ENCODE results near the gene AP1G1. TPM values are rescaled to one million over a fixed set of nuclear protein-coding genes. Genes with fewer than 3 reads are reported as not detected.

AP1G1 gene
- total and polyA plus RNA-seq, 2 of the 4 experiments (the other 2 are of a cell fraction), result 48.3 to 86.7 TPM

DNA sequence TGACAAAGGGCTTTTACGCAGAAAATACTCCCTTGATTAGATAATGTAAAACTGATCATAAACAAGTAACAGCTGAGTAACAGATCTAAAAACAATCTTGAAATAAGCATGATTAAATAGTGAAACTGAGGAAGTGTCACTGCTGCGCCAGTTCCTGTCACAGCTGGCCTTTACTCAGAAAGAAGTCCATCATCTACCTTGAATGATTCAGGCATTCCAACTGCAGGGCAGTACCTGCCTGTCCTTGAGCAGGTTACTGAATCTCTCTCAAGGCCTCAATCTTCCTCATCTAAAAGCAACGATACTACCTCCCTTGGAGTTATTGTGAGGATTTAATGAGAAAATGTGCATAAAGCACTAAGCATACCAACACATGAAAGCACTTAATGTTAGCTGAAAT, 96.8 kb downstream of the AP1G1 start:
- H3K18ac ChIP-seq (ENCODE audit: low read depth, low read length), result no peak overlapping the region
- ATAC-seq (ENCODE audit: low read depth) (no peak), DNase-seq (no peak)
- H2BK15ac ChIP-seq (ENCODE audit: low read depth, low read length), result no peak overlapping the region
- H2AFZ ChIP-seq (replicated peaks; ENCODE audit: low read length, poor library complexity), result no peak overlapping the region
- no peak overlapping the region for H3K9ac ChIP-seq (ENCODE audit: low read depth, low read length)
- H2BK120ac ChIP-seq (ENCODE audit: low read depth, low read length), result no peak overlapping the region
- dilution Hi-C loops (cut with HindIII; ENCODE audit: low sequenced_read_pairs, unreplicated experiment), result no loop called here
- H3K27ac ChIP-seq (ENCODE audit: insufficient read depth, low read length), result no peak overlapping the region
- H4K20me1 ChIP-seq (ENCODE audit: insufficient read depth, low read length), result peaks cover 10% of the 10 kb centered on the region; the same call in 1 of the 2 replicates
- no peaks in the 10 kb centered on the region for H3K27me3 ChIP-seq (ENCODE audit: control insufficient read depth, insufficient read depth, low read length)
- no peak overlapping the region for H2AK5ac ChIP-seq (ENCODE audit: low read depth, low read length)
- BruUV-seq (replicated peaks), result no TSS peak
- H3K4me3 ChIP-seq (ENCODE audit: insufficient read depth, low read depth, low read length), result no peak overlapping the region
- H3K14ac ChIP-seq (replicated peaks; ENCODE audit: low read depth, low read length), result no peak overlapping the region
- H3K56ac ChIP-seq (ENCODE audit: extremely low read depth, insufficient read depth, low read length), result no peak overlapping the region
- H4K91ac ChIP-seq (ENCODE audit: insufficient read depth, low read depth, low read length), result no peak overlapping the region
- H3K4ac ChIP-seq (ENCODE audit: low read depth, low read length), result no peak overlapping the region
- no peak overlapping the region for H4K8ac ChIP-seq (ENCODE audit: low read depth in 2 of 2, low read length in 2 of 2)
- H3K23ac ChIP-seq (ENCODE audit: low read depth, low read length), result no peak overlapping the region
- peaks cover 2% of the 10 kb centered on the region; the same call in 1 of the 2 replicates for H3K9me1 ChIP-seq (ENCODE audit: insufficient read depth, low read length)
- peaks cover 8% of the 10 kb centered on the region for H3K36me3 ChIP-seq (ENCODE audit: control insufficient read depth, insufficient read depth, low read length)
- H4K5ac ChIP-seq (ENCODE audit: low read depth, low read length), result no peak overlapping the region
- no peak overlapping the region for H2AK9ac ChIP-seq (replicated peaks; ENCODE audit: low read depth, low read length, poor library complexity)
- H3K4me2 ChIP-seq (ENCODE audit: low read depth, low read length), result no peak overlapping the region
- H3K79me1 ChIP-seq (ENCODE audit: low read depth in 1 of 2, low read length in 2 of 2), result peaks cover 26 to 46% of the 10 kb centered on the region in 2 experiments
- POLR2A ChIA-PET (ENCODE audit: unreplicated experiment), result no interaction called here
- CTCF ChIA-PET, result interaction anchor here (0.6 kb wide), 1 partner anchor 966 kb away, joined by 3 read pairs; no protein-coding TSS in a partner anchor
- no peak for TF ChIP-seq SMC3 (IDR thresholded peaks at IDR 0.05; ENCODE audit: low read depth, low read length)
- TF ChIP-seq BHLHE40 (IDR thresholded peaks at IDR 0.05; ENCODE audit: low read depth, low read length), result no peak
- no peak for TF ChIP-seq NFE2L2 (IDR thresholded peaks at IDR 0.05; ENCODE audit: low read depth, low read length)
- no CpG with 5 or more reads among the region's 3 CpGs for WGBS, 2 experiments (ENCODE audit: extremely low coverage in 2 of 2, insufficient read length in 1 of 2)
- H2BK5ac ChIP-seq (ENCODE audit: low read depth, low read length, poor library complexity, severe bottlenecking), result no peak overlapping the region
- H3K4me1 ChIP-seq (ENCODE audit: control insufficient read depth, insufficient read depth, low read length), result peaks cover 6% of the 10 kb centered on the region
- H3K9me3 ChIP-seq (ENCODE audit: control insufficient read depth, insufficient read depth, low read length), result no peaks in the 10 kb centered on the region
- H2BK20ac ChIP-seq (ENCODE audit: low read depth, low read length), result no peak overlapping the region
- intact Hi-C loops (cut with micrococcal nuclease), result no loop called here
- in situ Hi-C loops (cut with MboI; ENCODE audit: low sequenced_read_pairs), result no loop called here

Measured in IMR-90 (cell line).